ENCODE results near the gene ORC4. TPM values are rescaled to one million over a fixed set of nuclear protein-coding genes. Genes with fewer than 3 reads are reported as not detected.

Gene ORC4
- 18.4 and 35.2 TPM in 2 replicates for total RNA-seq

DNA sequence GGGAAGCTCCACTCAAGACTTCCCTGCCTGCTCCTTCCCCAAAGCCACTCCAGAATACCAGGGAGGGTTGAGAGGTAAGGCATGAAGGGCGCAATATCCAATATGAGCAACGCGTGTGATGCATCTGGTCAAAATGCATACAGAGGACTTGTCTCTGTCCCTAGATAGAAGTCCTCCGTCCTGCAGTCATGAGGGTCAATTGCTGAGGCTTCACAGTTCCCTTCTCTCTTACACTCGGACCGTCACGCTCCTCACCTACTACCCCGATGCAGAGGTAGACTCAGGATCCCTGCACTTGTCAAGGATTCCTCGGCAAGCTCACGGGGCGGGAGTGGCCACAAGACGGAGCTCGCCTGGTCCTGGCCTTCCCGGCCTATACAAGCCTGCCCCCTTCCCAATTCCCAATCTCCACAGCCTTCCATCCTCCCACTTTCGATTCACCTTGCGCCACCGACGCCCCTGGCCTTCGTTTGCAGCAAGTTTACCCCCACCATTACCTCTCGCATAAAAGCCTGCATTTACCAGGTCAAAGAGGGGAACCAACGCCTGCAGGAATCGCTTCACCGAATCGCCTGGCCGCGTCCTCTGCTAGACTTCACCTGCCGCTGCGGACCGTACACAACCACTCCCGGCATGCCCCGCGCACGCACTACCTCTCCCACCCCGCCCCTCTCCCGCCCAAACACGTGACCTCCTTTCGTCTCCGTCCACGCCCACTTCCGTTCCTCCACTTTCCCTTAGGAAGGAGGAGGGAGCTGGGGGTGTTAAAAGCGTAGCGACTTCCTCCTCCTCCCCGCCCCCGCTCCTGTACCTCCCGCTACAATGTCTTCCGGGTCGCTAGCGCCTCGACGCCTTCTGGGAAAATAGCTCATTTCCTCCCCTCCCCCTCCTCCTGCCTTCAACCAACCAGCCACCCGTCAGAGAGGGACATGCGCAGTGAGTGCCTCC is at the start of gene ORC4:
Gene ORC4, minus strand, starts transcription at position 627 of the 948 bp plus-strand sequence. CDS start 44,779 bp downstream, outside the sequence.

GRCh38 chr2:148021059-148021861 is 723 bp upstream of the ORC4 start, which contains the start of gene MBD5:
Gene MBD5 (plus strand): TSS chr2:148021091.

Other genes starting within 250 kb of the ORC4 start
- 6.6 and 7.3 TPM in 2 replicates for gene ACVR2A, start 175.7 kb downstream of the ORC4 start, total RNA-seq
- gene MBD5, start 354 bp upstream of the ORC4 start, total RNA-seq, result 10.3 and 17.3 TPM in 2 replicates

All from endothelial cell of coronary artery (primary cell).